Vagina (tissue), 2 donors: ENCODE results near the gene USP7. TPM values are rescaled to one million over a fixed set of nuclear protein-coding genes. Genes with fewer than 3 reads are reported as not detected.

Source experiments
- DNase-seq, 2 donors: peaks; one replicate each; pipeline ENCODE4 v3.0.0-alpha.2; 2017; ENCODE audit errors: extremely low spot score in 2 of 2
- H3K27ac ChIP-seq: fragments of 200-600 bp; sonication (generic); one replicate; pipeline ENCODE4 v1.5.1; 2019
- H3K27me3 ChIP-seq: fragments of 200-600 bp; sonication (generic); one replicate; pipeline ENCODE4 v1.5.1; 2019
- H3K36me3 ChIP-seq, 2 donors: fragments of 200-600 bp; sonication (generic); one replicate each; pipeline ENCODE4 v1.5.1; 2017 to 2019
- H3K4me1 ChIP-seq: fragments of 200-600 bp; sonication (generic); one replicate; pipeline ENCODE4 v1.5.1; 2019
- H3K4me3 ChIP-seq, 2 donors: fragments of 200-600 bp; sonication (generic); 1 replicate in 1 of 2; 2 replicates in 1 of 2; pipeline ENCODE4 v1.5.1; 2016 to 2019
- H3K9me3 ChIP-seq: fragments of 200-600 bp; sonication (generic); one replicate; pipeline ENCODE4 v1.5.1; 2019
- CTCF ChIP-seq, 3 experiments: fragments of 450-650 bp in 2 of 3; fragments of 200-600 bp in 1 of 3; sonication (generic) in 1 of 3; IDR thresholded peaks; one replicate each; pipeline ENCODE4 v1.5.1; 2017 to 2019; ENCODE audit warnings: antibody characterized with exemption in 3 of 3, mild to moderate bottlenecking in 2 of 3, moderate library complexity in 2 of 3
- POLR2A ChIP-seq, 2 donors: fragments of 450-650 bp; IDR thresholded peaks; one replicate each; pipeline ENCODE4 v1.6.1; 2017; ENCODE audit warnings: antibody characterized with exemption in 2 of 2, mild to moderate bottlenecking in 2 of 2, moderate library complexity in 2 of 2
- POLR2AphosphoS5 ChIP-seq, 2 donors: sonication (generic); formaldehyde crosslinking; IDR thresholded peaks; one replicate each; pipeline ENCODE4 v1.9.0; 2017; ENCODE audit warnings: antibody characterized with exemption in 2 of 2, mild to moderate bottlenecking in 2 of 2, low read depth in 1 of 2; ENCODE audit not compliant: insufficient read depth in 1 of 2
- intact Hi-C: fragments of 100-400 bp; cut with DNase I; formaldehyde crosslinking; loops from one replicate; pipeline ENCODE4 v1.15.1; 2023
- total RNA-seq: library from RNA; depleted of rRNA; stranded (reverse); fragments of >200 nt; gene quantifications from one replicate; pipeline ENCODE4 v1.2.3, GENCODE V29; 2016

USP7 gene
- total RNA-seq, 1 donor from 2014 or later: 112 TPM

GRCh38 chr16:9002042-9002441, 38.3 kb upstream of the USP7 start:
- Histone ChIP-seq H3K27ac (no peak overlapping the region), H3K4me1 (no peaks in the 10 kb centered on the region), H3K36me3 (no peaks in the 10 kb centered on the region), H3K27me3 (no peaks in the 10 kb centered on the region), H3K4me3 (no peak overlapping the region), H3K9me3 (no peaks in the 10 kb centered on the region)
- DNase-seq: no peak
- TF ChIP-seq CTCF (IDR thresholded peaks at IDR 0.05) (no peak), POLR2A (IDR thresholded peaks at IDR 0.05) (no peak), POLR2AphosphoS5 (IDR thresholded peaks at IDR 0.05; ENCODE audit: insufficient read depth in 1 of 2, low read depth in 1 of 2) (no peak)
- intact Hi-C loops: no loop called here

GRCh38 chr16:9000664-9001063, 37.0 kb upstream of the USP7 start:
- intact Hi-C loops: no loop called here
- Histone ChIP-seq H3K4me1 (no peaks in the 10 kb centered on the region), H3K27ac (no peak overlapping the region), H3K27me3 (no peaks in the 10 kb centered on the region), H3K36me3 (no peaks in the 10 kb centered on the region), H3K9me3 (no peaks in the 10 kb centered on the region), H3K4me3 (no peak overlapping the region)
- TF ChIP-seq CTCF (IDR thresholded peaks at IDR 0.05) (no peak), POLR2A (IDR thresholded peaks at IDR 0.05) (no peak), POLR2AphosphoS5 (IDR thresholded peaks at IDR 0.05; ENCODE audit: insufficient read depth in 1 of 2, low read depth in 1 of 2) (no peak)
- DNase-seq: no peak

- intact Hi-C loops: no loop called here
- TF ChIP-seq POLR2AphosphoS5 (IDR thresholded peaks at IDR 0.05; ENCODE audit: insufficient read depth in 1 of 2, low read depth in 1 of 2) (no peak), POLR2A (IDR thresholded peaks at IDR 0.05) (no peak), CTCF (IDR thresholded peaks at IDR 0.05) (no peak)
- Histone ChIP-seq H3K27me3 (no peaks in the 10 kb centered on the region), H3K4me1 (no peaks in the 10 kb centered on the region), H3K9me3 (no peaks in the 10 kb centered on the region), H3K4me3 (no peak overlapping the region), H3K27ac (no peak overlapping the region), H3K36me3 (no peaks in the 10 kb centered on the region)
- DNase-seq: no peak
Observed at GRCh38 chr16:8999800-9000199, 36.1 kb upstream of the USP7 start.

- Histone ChIP-seq H3K36me3 (no peaks in the 10 kb centered on the region), H3K4me3 (no peak overlapping the region), H3K27me3 (no peaks in the 10 kb centered on the region), H3K4me1 (no peaks in the 10 kb centered on the region), H3K9me3 (no peaks in the 10 kb centered on the region), H3K27ac (no peak overlapping the region)
- no peak for TF ChIP-seq POLR2A (IDR thresholded peaks at IDR 0.05)
- TF ChIP-seq POLR2AphosphoS5 (IDR thresholded peaks at IDR 0.05; ENCODE audit: insufficient read depth in 1 of 2, low read depth in 1 of 2): no peak
- TF ChIP-seq CTCF (IDR thresholded peaks at IDR 0.05): no peak
- intact Hi-C loops: no loop called here
- no peak for DNase-seq
Observed at GRCh38 chr16:8998108-8998507, 34.4 kb upstream of the USP7 start.

- DNase-seq: no peak
- no peak overlapping the region for H3K27ac ChIP-seq
- TF ChIP-seq POLR2AphosphoS5 (IDR thresholded peaks at IDR 0.05; ENCODE audit: insufficient read depth in 1 of 2, low read depth in 1 of 2) (no peak), POLR2A (IDR thresholded peaks at IDR 0.05) (no peak), CTCF (IDR thresholded peaks at IDR 0.05) (no peak)
- no peaks in the 10 kb centered on the region for H3K9me3 ChIP-seq
- intact Hi-C loops: no loop called here
- no peaks in the 10 kb centered on the region for H3K36me3 ChIP-seq
- H3K4me3 ChIP-seq: no peak overlapping the region
- H3K4me1 ChIP-seq: no peaks in the 10 kb centered on the region
- H3K27me3 ChIP-seq: no peaks in the 10 kb centered on the region
Observed at GRCh38 chr16:8996891-8997290, 33.2 kb upstream of the USP7 start.
